ENCODE measurements around the gene CKAP2L.

The CKAP2L gene, protein sequence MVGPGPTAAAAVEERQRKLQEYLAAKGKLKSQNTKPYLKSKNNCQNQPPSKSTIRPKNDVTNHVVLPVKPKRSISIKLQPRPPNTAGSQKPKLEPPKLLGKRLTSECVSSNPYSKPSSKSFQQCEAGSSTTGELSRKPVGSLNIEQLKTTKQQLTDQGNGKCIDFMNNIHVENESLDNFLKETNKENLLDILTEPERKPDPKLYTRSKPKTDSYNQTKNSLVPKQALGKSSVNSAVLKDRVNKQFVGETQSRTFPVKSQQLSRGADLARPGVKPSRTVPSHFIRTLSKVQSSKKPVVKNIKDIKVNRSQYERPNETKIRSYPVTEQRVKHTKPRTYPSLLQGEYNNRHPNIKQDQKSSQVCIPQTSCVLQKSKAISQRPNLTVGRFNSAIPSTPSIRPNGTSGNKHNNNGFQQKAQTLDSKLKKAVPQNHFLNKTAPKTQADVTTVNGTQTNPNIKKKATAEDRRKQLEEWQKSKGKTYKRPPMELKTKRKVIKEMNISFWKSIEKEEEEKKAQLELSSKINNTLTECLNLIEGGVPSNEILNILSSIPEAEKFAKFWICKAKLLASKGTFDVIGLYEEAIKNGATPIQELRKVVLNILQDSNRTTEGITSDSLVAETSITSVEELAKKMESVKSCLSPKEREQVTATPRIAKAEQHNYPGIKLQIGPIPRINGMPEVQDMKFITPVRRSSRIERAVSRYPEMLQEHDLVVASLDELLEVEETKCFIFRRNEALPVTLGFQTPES

DNA sequence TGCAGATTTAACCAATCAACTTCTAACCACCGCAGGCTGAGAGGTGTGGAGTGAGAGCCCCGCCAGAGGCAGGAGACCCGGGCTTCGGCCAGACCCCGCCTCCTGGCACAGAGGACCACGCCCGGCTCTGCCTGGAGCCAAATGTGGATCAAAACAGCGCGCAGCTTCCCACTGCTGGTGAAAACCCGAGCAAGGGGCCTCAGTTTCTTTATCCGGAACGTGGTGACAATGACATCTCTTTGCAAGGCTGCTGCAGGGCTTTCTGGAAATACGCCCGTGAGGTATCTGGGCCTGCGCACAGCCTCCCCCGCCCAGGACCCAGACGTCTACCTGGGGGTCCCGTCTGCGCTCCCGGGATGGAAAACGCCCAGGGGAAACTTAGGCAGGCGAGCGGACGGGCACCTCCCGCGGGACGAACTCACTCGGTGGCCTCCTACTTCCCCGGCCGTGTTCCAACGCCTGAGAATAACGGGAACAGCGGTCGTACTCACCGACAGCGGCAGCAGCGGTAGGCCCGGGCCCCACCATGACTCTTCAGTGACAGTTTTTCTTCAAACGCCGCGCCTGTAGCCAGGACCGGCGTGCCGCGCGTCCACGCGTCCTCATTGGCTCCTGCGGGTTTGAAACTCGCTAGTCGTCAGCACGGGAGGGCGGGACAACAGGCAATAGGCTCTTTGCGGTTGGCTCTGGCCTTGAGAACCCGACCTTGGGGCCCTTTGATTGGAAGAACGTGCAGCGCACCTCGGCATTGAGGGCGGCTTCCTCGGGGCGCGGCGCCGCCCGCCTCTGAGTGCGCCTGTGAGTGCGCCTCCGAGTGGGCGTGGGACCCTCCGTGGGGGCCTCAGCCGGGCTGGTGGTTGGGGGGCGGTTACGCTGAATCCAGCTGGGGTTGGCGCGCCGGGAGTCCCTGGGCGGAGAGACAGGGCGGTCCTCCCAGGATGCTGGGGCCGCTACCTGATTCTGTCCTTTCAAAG lies at the start of gene CKAP2L:
CKAP2L (minus strand) TSS at position 539 of the 974 bp plus-strand sequence; CDS start at position 528, 11 bp downstream.
- DNase-seq (ENCODE audit: low spot score) = peak; percentile 91

DNA sequence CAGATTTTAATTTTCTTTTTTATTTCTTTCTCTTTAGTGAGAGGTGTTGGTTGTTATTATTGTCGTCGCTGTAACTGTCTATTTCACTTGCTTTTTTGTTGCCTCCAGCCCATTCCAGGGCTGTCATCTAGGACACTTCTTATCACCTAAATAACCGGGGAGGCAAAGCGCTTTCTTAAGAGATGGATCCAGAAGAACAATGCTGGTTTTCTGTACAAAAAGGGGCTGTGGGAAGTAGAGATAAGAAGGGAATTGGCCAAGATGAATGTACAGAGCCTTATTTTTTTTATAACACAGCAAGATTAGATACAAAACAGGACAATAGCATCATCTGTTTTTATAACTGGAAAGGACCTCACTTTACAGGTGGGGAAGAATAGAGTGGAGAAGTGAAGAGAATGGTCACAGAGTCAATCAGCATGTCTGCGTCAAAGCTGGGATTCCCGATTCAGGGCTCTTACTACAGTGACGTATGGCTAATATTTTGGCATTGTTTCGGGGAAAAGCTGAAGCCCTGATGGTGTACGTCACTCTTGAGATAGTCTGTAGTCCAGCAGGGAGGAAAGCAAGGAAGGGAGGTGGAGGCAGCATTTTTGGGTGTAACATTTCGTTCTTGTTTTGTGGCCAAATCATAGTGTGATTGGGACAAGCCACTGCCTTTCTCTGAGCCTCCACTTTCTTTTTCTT lies 49.0 kb upstream of the CKAP2L start:
- no peak for DNase-seq (ENCODE audit: low spot score)

DNA sequence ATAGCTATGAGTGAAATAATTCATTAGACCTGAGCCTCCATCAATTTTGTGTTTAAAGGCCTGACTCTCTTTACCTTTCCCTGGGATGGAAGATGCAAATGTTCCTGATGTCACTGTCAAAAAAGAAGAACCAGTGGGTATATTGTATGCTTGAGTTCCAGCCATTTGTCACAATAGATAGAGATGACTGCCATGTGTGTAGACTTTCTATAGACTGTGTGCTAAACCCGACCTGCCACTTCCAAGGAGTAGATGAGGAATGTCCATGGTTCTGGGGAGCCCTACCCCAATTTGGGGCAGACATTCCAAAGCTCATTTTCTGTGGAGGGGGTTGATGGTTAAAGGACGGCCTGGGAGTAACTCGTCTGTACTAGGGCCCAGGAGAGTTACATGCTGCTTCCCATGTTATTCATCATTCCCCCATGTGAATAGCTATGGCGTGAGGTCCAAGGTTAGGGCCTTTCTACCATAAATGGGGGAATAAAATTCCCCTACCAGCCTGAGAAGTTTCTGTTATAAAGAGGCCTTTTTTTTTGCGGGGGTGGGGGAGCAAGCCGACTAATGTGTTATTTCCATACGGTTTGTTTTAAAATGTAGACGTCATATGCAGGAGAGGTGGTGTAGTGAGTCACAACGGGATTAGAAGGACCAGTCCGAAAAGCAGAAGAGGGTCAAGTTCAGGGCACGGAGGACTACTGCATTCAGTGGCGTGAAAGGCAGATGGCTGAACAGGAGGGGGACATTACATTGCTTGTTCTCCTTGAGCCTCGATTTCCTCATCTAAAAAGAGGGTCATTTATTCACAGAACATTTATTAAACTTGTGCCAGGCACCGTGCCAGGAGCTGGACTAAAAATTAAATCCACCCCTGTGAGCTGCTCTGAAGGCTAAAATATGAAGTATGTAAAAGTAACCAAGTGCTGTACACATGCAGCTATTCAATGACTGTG lies 48.2 kb upstream of the CKAP2L start:
- DNase-seq (ENCODE audit: low spot score) = no peak

DNA sequence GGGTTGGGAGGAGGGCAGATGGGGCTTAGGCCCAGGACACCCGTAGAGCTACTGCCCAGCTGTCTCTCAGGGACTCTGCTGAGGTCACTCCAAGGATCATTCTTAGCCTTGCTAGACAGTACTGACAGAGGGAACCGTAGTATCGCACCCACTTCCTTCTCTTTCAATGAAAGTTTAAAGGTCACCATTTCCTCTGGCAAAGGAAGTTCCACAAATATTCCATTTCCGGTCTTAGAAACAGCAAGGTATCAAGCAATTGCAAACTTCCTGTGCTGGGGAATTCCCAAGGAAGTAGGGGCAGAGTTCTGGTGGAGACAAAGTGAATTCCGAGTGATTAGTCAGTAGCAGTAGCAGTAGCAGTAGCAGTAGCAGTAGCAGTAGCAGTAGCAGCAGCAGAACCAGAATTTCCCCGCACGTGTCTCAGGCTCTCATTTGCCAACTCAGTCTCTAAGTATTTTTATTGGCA lies 47.5 kb upstream of the CKAP2L start:
- no peak for DNase-seq (ENCODE audit: low spot score)

DNA sequence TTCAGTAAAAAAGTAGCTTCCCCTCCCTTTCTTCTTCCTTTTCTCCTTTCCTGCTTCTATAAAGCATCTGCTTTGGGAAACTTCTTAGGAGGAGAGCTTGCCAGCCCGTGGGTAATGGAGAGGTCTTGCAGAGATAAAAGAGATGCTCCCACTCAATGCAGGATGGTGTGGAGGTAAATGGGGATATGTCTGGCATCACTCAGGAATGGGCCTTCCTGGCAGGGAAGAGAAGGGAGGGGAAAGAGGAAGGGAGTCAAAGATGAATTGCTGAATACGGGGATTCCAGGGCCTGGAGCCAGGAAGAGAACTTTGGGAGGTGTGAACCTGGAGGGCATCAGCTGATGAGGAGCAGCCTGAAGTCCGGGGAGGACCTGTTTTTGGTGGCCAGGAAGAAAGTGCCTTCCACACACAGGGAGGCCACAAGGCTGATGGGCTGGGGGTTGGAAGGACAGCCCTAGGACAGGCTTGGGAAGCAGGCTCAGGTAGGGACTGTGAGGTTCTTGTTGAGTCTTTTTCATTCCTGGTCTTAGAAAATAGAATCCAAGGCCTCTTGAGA lies 46.9 kb upstream of the CKAP2L start:
- DNase-seq (ENCODE audit: low spot score) = no peak

DNA sequence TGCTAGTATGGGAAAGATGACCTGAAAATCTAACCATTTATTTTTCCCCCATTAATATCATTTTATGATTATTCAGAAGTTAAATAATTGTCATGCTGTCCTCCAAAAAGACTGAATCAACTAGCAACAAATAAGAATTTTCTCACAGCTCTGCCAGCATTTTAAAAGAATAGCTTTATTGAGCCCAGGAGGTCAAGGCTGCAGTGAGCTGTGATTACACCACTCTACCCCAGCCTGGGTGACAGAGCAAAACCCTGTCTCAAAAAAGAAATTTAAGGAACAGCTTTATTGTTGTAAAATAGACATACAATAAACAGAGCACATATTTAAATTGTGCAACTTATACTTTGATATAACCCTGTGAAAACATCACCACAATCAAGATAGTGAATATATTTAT lies 44.7 kb upstream of the CKAP2L start:
- DNase-seq (ENCODE audit: low spot score) = no peak

DNA sequence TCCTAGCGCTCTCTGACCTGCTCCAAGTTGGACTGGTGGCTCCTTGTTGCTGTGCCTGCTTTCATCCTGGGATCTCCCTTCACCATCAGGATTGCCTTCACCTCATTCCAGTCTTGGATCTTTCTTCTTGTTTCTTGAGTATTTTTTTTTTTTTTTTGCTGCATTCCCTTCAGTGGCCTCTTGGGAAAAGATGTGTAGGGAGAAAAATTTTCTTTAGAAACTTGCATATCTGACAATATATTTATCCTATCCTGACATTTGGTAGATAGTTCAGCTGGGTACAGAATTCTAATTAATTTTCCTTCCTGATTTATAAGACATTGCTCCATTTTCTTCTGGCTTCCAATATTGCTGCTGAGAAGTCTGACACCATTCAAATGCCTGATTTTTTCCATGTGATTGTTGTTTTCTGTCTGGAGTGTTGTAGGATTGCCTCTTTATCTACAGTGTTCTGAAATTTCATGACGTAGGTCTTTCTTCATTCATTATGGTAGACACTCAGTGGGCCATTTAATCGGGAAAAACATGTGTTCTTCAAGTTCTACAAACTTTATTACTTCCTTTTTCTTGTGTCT lies 42.9 kb upstream of the CKAP2L start:
- DNase-seq (ENCODE audit: low spot score) = no peak

DNA sequence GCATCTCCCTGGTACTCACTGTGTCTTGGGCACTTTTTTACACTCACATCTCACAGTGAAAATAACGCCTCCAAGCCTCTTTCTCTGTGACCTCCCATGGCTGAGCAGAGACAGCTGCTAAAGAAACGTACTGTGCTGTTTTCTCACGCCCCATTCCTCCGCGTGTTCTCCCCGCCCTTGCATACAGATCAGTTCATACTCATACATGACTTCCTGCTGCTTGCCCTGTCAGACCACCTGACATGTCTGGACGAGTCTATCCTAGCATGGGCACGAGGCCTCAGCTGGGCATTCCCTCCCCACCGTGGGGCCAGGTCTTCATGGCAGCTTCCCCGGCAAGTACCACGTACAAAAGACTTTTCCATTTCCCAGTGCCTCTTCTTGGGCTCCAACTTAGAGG lies 41.1 kb upstream of the CKAP2L start:
- DNase-seq (ENCODE audit: low spot score) = no peak

DNA sequence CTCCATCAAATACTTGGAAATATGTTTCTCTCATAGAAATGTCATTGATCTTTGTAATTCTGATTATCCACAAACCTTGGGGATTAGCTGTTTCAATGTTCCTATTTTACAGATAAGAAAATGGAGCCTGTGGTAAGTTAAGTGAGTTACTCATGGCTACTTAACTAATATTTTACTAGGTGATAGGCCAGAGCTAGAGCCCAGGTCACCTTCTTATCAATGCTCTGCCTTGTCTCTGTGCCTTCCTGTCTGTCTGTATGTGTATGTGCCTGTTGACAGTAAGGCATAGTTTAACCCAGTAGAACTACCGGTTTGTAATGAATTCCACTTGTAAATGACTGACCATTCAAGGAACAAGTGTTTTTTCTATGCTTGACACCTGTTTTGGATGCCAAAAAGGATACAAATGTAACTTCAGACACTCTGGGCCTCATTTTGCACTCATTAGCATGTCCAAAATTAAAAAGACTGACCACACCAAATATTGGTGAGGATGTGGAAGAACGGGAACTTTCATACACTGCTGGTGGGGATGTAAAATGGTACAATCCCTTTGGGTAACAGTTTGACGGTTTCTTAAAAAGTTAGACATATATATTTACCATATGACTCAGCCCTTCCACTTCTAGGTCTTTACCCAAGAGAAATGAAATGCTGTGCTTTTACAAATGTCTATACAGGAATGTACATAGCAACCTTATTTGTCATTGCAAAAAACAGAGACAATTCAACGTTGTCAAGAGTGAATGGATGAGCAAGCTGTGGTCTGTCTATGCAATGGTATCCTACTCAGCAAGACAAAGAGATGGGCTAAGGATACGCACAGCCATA lies 39.5 kb upstream of the CKAP2L start:
- peak; percentile 45 for DNase-seq (ENCODE audit: low spot score)

DNA sequence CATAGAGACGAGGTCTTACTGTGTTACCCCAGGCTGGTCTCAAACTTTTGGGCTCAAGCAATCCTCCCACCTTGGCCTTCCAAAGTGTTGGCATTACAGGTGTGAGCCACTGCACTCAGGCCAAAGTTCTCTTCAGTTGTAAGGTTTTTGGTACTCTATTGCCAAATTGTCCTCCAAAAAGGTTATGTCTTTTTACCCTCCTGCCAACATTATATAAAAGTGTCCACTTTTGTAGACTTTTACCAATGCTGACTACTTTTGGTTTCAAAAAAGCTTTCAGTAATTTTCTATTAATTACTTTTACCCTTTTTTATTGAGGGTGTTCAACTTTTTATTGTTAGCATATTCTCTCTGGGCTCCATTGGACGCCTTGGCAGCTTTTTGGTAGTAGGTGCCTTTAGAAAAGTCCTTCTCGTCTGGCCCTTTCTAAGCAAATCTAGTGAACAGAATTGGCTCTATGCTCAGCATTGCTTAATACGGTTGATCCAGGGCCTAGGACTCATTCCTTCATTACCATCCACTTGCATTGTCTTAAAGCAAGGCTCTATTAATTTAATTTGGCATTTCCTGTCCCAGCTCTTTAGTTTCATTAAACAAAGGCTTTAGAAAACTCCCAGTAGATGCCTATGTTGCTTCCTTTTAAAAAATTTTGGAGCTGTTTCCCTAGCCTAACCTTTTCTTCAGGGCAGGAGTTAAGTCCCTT lies 36.6 kb upstream of the CKAP2L start:
- DNase-seq (ENCODE audit: low spot score) = no peak

DNA sequence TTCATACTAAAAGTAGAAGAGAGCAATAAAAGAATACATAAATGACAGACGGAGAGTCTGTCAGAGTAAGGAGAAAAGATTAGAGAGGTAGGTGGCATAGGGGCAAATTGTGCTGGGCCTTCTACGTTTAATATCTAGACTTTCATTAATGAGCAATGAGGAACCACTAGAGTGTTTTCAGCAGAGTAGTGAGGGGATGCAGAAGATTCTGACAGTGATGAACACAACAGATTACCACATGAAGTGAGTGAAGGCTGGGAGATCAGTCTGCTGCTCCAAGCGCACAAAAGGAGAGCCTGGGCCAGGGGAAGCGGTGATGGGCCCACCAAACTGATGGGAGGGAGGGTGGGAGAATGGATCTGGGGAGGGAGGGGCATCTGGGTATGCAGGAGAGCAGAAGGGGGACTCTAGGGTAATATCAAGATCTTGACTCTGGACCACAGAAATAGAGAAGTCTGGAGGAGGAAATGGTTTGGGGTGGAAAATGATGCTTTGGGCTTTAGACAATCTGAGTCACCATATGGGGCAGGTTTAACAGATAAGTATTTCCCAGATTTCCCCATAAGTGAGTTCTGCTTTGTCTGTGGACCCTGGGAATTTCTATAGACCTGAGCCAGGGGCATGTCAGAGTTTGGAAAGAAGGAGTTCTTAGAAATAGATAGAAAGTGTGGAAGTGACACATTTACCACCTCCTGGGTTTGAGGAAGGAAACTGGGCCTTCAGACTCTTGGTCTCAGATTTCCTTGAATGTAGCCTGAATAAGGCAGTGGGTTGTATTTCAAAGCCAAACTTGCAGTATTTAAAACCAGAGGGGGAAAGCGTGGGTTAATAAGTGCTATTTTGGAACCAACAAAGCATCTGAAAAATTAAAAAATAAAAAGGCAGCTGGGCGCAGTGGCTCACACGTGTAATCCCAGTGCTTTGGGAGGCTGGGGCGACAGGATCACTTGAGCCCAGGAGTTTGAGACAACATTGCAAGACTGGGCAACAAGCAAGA lies 34.9 kb upstream of the CKAP2L start:
- no peak for DNase-seq (ENCODE audit: low spot score)

DNA sequence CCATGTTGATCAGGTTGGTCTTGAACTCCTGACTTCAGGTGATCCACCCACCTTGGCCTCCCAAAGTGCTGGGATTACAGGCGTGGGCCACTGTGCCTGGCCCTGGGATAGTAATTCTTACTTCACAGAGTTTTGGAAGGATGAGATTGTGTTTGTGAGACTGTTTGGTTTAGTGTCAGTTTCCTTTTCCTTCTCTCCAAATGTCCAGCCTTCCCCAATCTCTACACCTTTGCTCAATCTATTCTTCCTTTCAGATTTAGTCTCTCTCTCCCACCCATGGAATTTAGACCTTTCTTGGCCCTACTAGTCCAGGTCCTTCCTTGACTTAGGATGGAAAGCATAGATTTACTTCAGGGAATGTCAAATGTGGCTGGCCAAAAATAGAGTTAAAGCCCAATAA lies 32.1 kb upstream of the CKAP2L start:
- DNase-seq (ENCODE audit: low spot score) = no peak

DNA sequence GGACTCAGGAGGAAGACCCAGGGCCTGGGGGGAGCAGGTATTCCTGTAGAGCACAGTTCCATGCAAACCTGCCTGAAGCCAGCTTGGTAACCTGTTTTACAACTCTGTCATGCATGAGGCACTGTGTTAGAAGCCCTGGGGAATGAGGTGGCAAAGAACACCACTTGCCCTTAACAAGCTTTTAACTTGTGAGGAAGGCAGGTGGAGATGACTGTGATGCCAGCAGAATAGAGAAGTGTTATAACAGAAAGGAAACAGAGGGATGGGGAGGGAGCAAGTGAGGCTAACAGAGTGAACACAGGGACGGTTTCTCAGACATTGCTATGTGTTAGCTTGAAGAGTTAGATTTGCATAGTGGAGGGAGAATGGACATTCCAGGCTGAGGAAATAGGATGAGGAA lies 31.4 kb upstream of the CKAP2L start:
- DNase-seq (ENCODE audit: low spot score) = no peak

DNA sequence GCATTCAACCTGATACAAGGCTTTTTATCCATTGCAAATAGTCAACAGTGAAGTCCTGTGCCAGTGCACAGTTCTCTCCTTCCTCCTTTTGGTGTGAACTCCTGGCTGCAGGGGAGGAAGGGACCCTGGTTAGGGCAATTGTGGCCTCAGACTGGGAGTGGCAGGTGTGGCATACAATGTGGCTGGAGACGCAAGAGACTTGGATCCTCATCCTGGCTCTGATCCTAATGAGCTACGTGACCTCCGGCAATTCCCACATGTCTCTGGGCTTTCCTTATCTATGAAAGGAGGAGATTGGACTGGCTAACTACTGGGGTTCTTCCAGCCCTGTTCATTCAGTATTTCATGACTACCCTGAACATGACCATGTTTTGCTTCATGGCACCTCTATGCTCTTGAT lies 30.4 kb upstream of the CKAP2L start:
- no peak for DNase-seq (ENCODE audit: low spot score)

DNA sequence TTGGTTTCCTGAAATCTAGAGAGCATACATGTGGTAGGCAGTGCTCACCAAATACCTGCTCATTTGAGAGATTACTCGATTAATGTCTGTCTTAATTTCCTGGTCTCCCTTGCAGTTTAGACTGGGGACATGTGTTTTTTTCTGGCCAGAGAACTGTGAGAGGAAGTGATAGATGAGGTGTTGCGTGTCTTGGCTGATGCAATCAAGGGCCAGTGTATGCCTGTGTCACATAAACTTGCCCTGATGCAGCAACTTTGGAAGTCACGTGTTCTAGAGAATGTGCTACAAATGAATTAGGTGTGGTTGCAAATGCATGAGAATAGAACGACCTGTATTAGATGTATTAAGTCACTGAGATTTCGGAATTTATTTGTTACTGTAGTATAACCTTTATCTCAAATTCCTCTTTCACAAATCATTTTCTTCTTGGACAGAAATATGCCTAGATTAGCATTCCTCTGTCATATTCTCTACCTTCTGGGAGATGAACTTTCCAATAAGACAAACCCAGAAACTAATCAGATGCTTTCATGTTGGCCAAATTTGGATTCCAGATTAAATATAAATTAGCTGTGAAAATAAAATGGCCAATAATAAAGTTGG lies 29.8 kb upstream of the CKAP2L start:
- DNase-seq (ENCODE audit: low spot score) = no peak

DNA sequence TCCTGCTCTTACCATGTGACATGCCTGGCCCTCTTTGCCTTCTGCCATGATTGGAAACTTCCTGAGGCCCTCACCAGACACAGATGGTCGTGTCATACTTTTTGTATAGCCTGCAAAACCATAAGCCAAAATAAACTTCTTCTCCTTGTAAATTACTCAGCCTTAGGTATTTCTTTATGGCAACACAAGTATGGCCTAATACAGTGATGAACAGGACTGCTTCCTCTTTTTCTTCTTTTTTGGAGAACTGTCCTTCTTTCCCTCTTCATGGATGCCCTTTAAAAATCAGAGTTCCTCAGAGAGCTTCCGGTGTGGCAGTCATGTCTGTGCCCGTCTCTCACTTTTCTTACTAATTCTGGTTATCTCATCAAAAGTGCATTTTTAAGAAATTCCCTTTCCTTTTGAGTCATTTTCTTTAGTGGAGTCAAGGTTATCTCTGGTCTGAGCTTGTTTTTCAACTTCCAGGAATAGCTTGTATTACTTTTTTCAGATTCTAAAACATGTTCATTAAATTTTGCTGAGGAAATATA lies 29.1 kb upstream of the CKAP2L start:
- no peak for DNase-seq (ENCODE audit: low spot score)
